Omental fat pad (tissue), 4 donors: ENCODE measurements around the gene FBXL2. TPM values are rescaled to one million over a fixed set of nuclear protein-coding genes. Genes with fewer than 3 reads are reported as not detected.

Experiments
- ATAC-seq: fragments of 150-250 bp; one replicate; pipeline ENCODE4 v1.9.1; 2016; ENCODE audit warnings: mild to moderate bottlenecking, moderate library complexity; ENCODE audit not compliant: low FRiP score
- DNase-seq: peaks from one replicate; pipeline ENCODE4 v3.0.0-alpha.2; 2019; ENCODE audit warnings: low spot score
- total RNA-seq, 4 donors: library from RNA; depleted of rRNA; stranded (reverse); fragments of >200 nt; gene quantifications; one replicate each; pipeline ENCODE4 v1.1.0, GENCODE V29; 2016
- TF ChIP-seq, protein P1 (sequence below), 3 donors: fragments of 450-650 bp; IDR thresholded peaks; one replicate each; pipeline ENCODE4 v1.5.1; 2016 to 2017; ENCODE audit warnings: antibody characterized with exemption in 3 of 3, mild to moderate bottlenecking in 3 of 3, moderate library complexity in 2 of 3

The FBXL2 gene
- total RNA-seq, 4 donors from 2014 or later = 6.7 to 13.5 (median 7.3) TPM

DNA sequence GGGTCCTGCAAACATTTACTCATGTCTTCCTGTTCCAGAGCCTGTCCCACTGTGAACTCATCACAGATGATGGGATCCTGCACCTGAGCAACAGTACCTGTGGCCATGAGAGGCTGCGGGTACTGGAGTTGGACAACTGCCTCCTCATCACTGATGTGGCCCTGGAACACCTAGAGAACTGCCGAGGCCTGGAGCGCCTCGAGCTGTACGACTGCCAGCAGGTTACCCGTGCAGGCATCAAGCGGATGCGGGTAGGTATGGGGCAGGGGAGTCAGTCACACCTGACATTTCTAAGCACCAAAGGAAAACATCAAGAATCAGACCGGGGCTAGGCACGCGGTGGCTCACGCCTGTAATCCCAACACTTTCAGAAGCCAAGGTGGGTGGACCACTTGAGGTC is 106.7 kb downstream of the FBXL2 start:
- ATAC-seq (no peak), DNase-seq (no peak)
- TF ChIP-seq, protein P1, sequence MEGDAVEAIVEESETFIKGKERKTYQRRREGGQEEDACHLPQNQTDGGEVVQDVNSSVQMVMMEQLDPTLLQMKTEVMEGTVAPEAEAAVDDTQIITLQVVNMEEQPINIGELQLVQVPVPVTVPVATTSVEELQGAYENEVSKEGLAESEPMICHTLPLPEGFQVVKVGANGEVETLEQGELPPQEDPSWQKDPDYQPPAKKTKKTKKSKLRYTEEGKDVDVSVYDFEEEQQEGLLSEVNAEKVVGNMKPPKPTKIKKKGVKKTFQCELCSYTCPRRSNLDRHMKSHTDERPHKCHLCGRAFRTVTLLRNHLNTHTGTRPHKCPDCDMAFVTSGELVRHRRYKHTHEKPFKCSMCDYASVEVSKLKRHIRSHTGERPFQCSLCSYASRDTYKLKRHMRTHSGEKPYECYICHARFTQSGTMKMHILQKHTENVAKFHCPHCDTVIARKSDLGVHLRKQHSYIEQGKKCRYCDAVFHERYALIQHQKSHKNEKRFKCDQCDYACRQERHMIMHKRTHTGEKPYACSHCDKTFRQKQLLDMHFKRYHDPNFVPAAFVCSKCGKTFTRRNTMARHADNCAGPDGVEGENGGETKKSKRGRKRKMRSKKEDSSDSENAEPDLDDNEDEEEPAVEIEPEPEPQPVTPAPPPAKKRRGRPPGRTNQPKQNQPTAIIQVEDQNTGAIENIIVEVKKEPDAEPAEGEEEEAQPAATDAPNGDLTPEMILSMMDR (IDR thresholded peaks at IDR 0.05) = no peak

DNA sequence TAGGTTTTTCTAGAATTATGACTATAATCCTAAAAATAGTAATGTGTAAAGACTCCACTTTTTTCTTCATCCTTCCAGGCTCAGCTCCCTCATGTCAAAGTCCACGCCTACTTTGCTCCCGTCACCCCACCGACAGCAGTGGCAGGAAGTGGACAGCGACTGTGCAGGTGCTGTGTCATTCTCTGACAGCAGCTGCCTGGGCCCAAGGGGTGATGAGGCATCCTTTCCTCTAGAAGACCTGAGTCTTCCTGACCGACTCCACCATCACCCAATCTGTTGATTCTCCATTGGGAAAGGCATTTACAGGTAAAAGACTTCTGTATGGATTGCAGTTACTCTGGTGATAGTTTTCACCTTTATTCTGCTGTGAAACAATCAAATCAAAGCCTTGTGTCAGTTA is 108.2 kb downstream of the FBXL2 start:
- no peak for ATAC-seq

DNA sequence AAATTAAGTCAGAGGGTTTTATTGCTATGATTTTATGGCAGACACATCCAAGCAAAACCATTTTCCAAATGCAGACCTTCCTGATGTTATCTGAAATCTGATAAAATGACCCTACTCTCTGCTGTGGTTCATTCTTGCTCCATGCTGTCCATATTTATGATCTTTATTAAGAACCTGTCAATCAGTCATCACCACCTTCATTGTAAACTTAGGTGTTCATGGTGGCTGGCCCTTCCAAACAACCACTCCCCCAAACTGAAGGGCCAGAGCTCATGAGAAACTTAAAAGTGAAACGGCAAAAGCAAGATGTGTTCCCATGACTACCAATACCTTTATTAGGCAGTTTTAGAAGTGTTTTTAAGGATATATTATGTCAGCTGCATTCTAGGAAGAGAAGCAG is 109.4 kb downstream of the FBXL2 start:
- TF ChIP-seq, protein P1 (IDR thresholded peaks at IDR 0.05) = no peak
- ATAC-seq (no peak), DNase-seq (no peak)

More for the DNA sequence above, 108.2 kb downstream of the FBXL2 start:
- no peak for DNase-seq
- TF ChIP-seq, protein P1 (IDR thresholded peaks at IDR 0.05) = no peak

DNA sequence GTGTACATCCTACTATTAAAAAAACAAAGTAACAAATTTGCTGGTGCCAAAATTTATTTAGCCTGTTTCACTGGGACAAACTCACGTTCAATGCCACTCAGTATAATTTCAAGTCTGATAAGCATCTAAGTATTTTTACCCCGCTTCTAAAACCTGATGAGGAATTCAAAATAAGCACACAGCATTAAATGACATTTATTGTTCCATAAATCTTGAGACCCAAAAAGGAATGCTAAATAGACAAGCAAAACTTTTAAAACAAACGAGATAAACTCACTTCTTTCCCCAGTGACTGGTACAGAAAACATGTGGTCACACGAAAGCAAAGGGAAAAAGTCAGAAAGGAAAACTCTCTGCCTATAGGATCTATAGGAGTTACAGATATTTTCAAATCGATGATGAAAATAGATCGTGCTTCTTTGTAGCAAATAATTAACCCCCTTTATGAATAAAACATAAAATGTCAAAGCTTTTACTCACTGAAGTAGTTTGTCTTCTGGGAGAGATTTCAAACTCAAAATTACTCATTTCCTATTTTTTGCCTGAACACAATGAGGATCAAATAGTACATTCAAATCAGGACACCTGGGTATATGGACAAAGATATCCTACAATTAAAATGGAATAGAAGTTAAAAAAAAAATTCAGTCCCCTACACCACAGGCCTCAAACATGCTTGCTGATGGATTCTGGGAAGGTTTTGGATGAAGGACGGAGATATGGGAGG is 111.3 kb downstream of the FBXL2 start:
- DNase-seq = no peak

DNA sequence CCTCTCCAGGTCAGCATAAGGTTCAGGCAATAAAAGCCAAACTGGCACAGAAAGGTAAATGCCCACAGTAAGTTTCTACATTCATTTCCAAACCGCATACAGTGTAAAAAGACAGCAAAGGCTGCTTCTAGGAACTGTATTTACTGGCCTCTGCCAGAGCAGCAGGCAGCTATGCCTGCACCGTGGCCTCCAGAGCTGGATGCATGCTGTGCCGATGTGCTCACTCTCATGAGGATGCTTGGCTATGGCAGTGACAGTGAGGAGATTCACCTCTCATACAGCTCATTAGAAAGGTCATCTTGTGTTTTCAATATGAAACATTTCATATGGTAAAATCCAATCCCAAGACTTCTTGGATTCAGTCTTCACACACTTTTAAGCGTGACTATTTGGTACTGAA is 112.7 kb downstream of the FBXL2 start:
- DNase-seq = no peak
- no peak for ATAC-seq
- TF ChIP-seq, protein P1 (IDR thresholded peaks at IDR 0.05) = no peak

More for the DNA sequence above, 111.3 kb downstream of the FBXL2 start:
- ATAC-seq = no peak
- TF ChIP-seq, protein P1 (IDR thresholded peaks at IDR 0.05) = no peak

DNA sequence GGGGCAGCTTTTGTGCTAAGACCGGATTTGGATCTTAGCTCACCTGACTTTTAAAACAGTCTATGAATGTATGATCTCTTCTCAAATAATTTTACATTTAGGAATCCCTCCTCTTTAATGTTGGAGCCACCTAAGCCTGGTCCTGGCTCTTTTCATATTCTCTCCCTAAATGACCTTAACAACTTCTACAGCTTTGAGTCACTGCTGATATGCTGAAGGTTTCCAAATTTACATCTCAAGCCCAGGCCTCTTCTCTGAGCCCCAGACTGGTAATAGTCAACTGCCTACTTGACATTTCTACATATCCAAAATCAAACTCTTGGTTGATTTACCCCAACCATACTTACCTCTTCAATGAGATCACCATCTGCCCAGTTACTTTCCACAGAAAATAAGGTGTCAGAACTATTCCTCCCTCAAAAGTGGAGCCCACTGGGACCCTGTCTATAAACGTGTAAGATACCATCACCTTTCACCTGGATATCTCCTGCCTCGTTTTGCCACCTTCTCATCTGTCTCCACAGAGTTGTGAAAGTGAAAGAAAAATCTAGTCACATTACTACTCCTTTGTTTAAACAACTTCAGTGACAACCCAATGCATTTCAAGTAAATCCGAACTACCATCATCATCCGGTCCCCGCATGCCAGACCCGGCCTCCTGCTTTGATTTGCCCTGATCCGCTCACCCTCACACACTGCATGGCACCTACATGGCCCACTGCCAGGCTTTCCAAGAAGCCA is 114.2 kb downstream of the FBXL2 start:
- ATAC-seq = no peak
- TF ChIP-seq, protein P1 (IDR thresholded peaks at IDR 0.05) = no peak
- no peak for DNase-seq
